HepG2 (cell line): ENCODE data around the gene PLA2G4D. TPM values are rescaled to one million over a fixed set of nuclear protein-coding genes. Genes with fewer than 3 reads are reported as not detected.

ENCODE experiments used
- ATAC-seq: fragments of 200-7000 bp; cut with Tn5 transposase; 3 replicates; pipeline ENCODE4 v1.9.1; 2020; ENCODE audit warnings: mild to moderate bottlenecking, moderate library complexity
- BruUV-seq: library from RNA; stranded (reverse); fragments of 400-500 nt; replicated peaks from 2 replicates; lab custom pipeline; 2021; lab: Mats Ljungman, UMichigan
- CTCF ChIA-PET: fragments of 300-600 bp; formaldehyde crosslinking; extraction: SDS; loops from one replicate; lab custom pipeline; 2021; ENCODE audit warnings: low total read pairs, inconsistent platforms, low intra/inter-chr PET ratio; lab: Yijun Ruan, JAX
- POLR2A ChIA-PET: fragments of 350-600 bp; sonication (Branson Sonifier 250); formaldehyde crosslinking; loops from one replicate; lab custom pipeline; 2020; ENCODE audit warnings: antibody characterized with exemption, inconsistent platforms; lab: Yijun Ruan, JAX
- DNase-seq: peaks from one replicate; pipeline ENCODE4 v3.0.0-alpha.2; 2015; ENCODE audit warnings: low spot score
- FAIRE-seq: peaks from 3 replicates; lab custom pipeline; 2011; peaks lifted over from hg19 to GRCh38; lab: Jason Lieb, UNC
- H2AFZ ChIP-seq: one replicate; pipeline ENCODE4 v1.6.1; 2011; ENCODE audit warnings: low read length, inconsistent platforms
- H3K27ac ChIP-seq: fragments of 300-600 bp; 3 replicates; pipeline ENCODE4 v1.8.0; 2011; ENCODE audit warnings: mixed run types, mild to moderate bottlenecking, mixed read lengths, low read length, inconsistent platforms; ENCODE audit not compliant: insufficient read depth; ENCODE audit errors: extremely low read length
- H3K27me3 ChIP-seq, 2 experiments: fragments of 200-600 bp in 1 of 2; 2 replicates in 1 of 2; 3 replicates in 1 of 2; pipeline versions ENCODE4 v1.6.0 to v1.8.0; 2011; ENCODE audit warnings: low read length in 2 of 2, mild to moderate bottlenecking in 2 of 2, moderate library complexity in 2 of 2, inconsistent platforms in 1 of 2; ENCODE audit not compliant: insufficient read depth in 2 of 2, control insufficient read depth in 1 of 2
- H3K36me3 ChIP-seq, 2 experiments: fragments of 200-600 bp in 1 of 2; replicated peaks in 1 of 2; 2 replicates in 1 of 2; 3 replicates in 1 of 2; pipeline versions ENCODE4 v1.5.1 to v1.8.0; 2011; ENCODE audit warnings: low read length in 2 of 2, inconsistent platforms in 1 of 2; ENCODE audit not compliant: insufficient read depth in 2 of 2, control insufficient read depth in 1 of 2
- H3K4me1 ChIP-seq: 2 replicates; pipeline ENCODE4 v1.5.1; 2012; ENCODE audit warnings: low read length, inconsistent platforms; ENCODE audit not compliant: insufficient read depth
- H3K4me2 ChIP-seq: 2 replicates; pipeline ENCODE4 v1.6.0; 2011; ENCODE audit warnings: low read depth, low read length, inconsistent platforms
- H3K4me3 ChIP-seq, 3 experiments: fragments of 200-600 bp in 1 of 3; sonication (generic), shearing (Covaris generic) in 1 of 3; replicated peaks in 1 of 3; 2 replicates each; pipeline ENCODE4 v1.5.1; 2011 to 2016; ENCODE audit warnings: low read length in 3 of 3, inconsistent platforms in 2 of 3, low read depth in 2 of 3, mild to moderate bottlenecking in 2 of 3, control low read depth in 1 of 3, mixed read lengths in 1 of 3; ENCODE audit not compliant: insufficient read depth in 1 of 3
- H3K79me2 ChIP-seq: one replicate; pipeline ENCODE4 v1.6.1; 2011; ENCODE audit warnings: low read length, inconsistent platforms; ENCODE audit not compliant: insufficient read depth
- H3K9ac ChIP-seq: 2 replicates; pipeline ENCODE4 v1.6.0; 2011; ENCODE audit warnings: mild to moderate bottlenecking, low read depth, low read length, inconsistent platforms; ENCODE audit not compliant: insufficient read depth
- H3K9me3 ChIP-seq: 2 replicates; pipeline ENCODE4 v1.5.1; 2012; ENCODE audit warnings: mild to moderate bottlenecking, low read length
- H4K20me1 ChIP-seq: 2 replicates; pipeline ENCODE4 v1.6.0; 2011; ENCODE audit warnings: inconsistent platforms, mild to moderate bottlenecking, low read length, moderate library complexity; ENCODE audit not compliant: insufficient read depth
- JUN ChIP-seq: sonication (generic); formaldehyde crosslinking; IDR thresholded peaks from 2 replicates; pipeline ENCODE4 v1.4.0; 2020; ENCODE audit warnings: mild to moderate bottlenecking, missing genetic modification reagents
- KDM6A ChIP-seq: IDR thresholded peaks from 2 replicates; pipeline ENCODE4 v1.6.1; 2016; ENCODE audit warnings: low read depth
- MIXL1 ChIP-seq: IDR thresholded peaks from 2 replicates; pipeline ENCODE4 v1.6.1; 2016
- MYC ChIP-seq: sonication (generic); formaldehyde crosslinking; IDR thresholded peaks from 2 replicates; pipeline ENCODE4 v1.9.0; 2021; ENCODE audit warnings: missing genetic modification reagents, borderline replicate concordance
- NCOA1 ChIP-seq: sonication (generic); formaldehyde crosslinking; IDR thresholded peaks from 2 replicates; pipeline ENCODE4 v1.9.0; 2021; ENCODE audit warnings: missing genetic modification reagents
- NFIC ChIP-seq: IDR thresholded peaks from 2 replicates; pipeline ENCODE4 v1.6.1; 2012; ENCODE audit warnings: mild to moderate bottlenecking, low read length, inconsistent platforms
- PRPF4 ChIP-seq: fragments of 200-400 bp; formaldehyde crosslinking; IDR thresholded peaks from 2 replicates; pipeline ENCODE4 v1.6.1; 2016; ENCODE audit warnings: low read length, low read depth; ENCODE audit not compliant: poor library complexity, severe bottlenecking
- RFX1 ChIP-seq: fragments of 450-650 bp; IDR thresholded peaks from 2 replicates; pipeline ENCODE4 v1.6.1; 2017
- SKI ChIP-seq: fragments of 450-650 bp; IDR thresholded peaks from one replicate; pipeline ENCODE4 v1.6.1; 2018; ENCODE audit warnings: mild to moderate bottlenecking; ENCODE audit not compliant: partially characterized antibody
- STAG1 ChIP-seq: sonication (generic); formaldehyde crosslinking; IDR thresholded peaks from 2 replicates; pipeline ENCODE4 v1.4.0; 2020; ENCODE audit warnings: missing genetic modification reagents
- TBX2 ChIP-seq: sonication (generic); formaldehyde crosslinking; IDR thresholded peaks from 2 replicates; pipeline ENCODE4 v1.5.0; 2020; ENCODE audit warnings: missing genetic modification reagents, mild to moderate bottlenecking, borderline replicate concordance
- TMF1 ChIP-seq: sonication (generic); formaldehyde crosslinking; IDR thresholded peaks from 2 replicates; pipeline ENCODE4 v1.8.1; 2022; ENCODE audit warnings: low read depth, missing genetic modification reagents
- ZBTB21 ChIP-seq: sonication (generic); formaldehyde crosslinking; IDR thresholded peaks from 2 replicates; pipeline ENCODE4 v1.4.0; 2020; ENCODE audit warnings: missing genetic modification reagents
- ZNF30 ChIP-seq: sonication (generic); formaldehyde crosslinking; IDR thresholded peaks from 2 replicates; pipeline ENCODE4 v1.5.0; 2020; ENCODE audit warnings: mild to moderate bottlenecking, missing genetic modification reagents
- ZNF34 ChIP-seq: sonication (generic); formaldehyde crosslinking; IDR thresholded peaks from 2 replicates; pipeline ENCODE4 v1.4.0; 2020; ENCODE audit warnings: mild to moderate bottlenecking, missing genetic modification reagents, borderline replicate concordance
- ZNF569 ChIP-seq: sonication (generic); formaldehyde crosslinking; IDR thresholded peaks from 2 replicates; pipeline ENCODE4 v1.5.0; 2020; ENCODE audit warnings: mild to moderate bottlenecking, missing genetic modification reagents, moderate library complexity, borderline replicate concordance
- ZNF605 ChIP-seq: sonication (generic); formaldehyde crosslinking; IDR thresholded peaks from 2 replicates; pipeline ENCODE4 v1.8.0; 2022; ENCODE audit warnings: mild to moderate bottlenecking, missing genetic modification reagents
- ZNF766 ChIP-seq: sonication (generic); formaldehyde crosslinking; IDR thresholded peaks from 2 replicates; pipeline ENCODE4 v1.5.0; 2020; ENCODE audit warnings: missing genetic modification reagents, borderline replicate concordance
- ZNF782 ChIP-seq: sonication (generic); formaldehyde crosslinking; IDR thresholded peaks from 2 replicates; pipeline ENCODE4 v1.4.0; 2020; ENCODE audit warnings: missing genetic modification reagents, mild to moderate bottlenecking, borderline replicate concordance
- WGBS: methylation state at CpG from one replicate; pipeline ENCODE4 v1.1.6; 2017; ENCODE audit warnings: low lambda C conversion rate; 5-methylcytosine and 5-hydroxymethylcytosine counted together
- in situ Hi-C: cut with HindIII; loops from 2 replicates; pipeline ENCODE4 v1.10.0; 2017; ENCODE audit warnings: low pct_unique_long_range_greater_than_20kb; ENCODE audit not compliant: extremely low pct_ligation_motif_present
- intact Hi-C: fragments of 100-400 bp; cut with micrococcal nuclease; formaldehyde crosslinking; loops from one replicate; pipeline ENCODE4 v1.10.0; 2022; ENCODE audit not compliant: unreplicated experiment
- polyA plus RNA-seq, 8 experiments: library from polyadenylated mRNA; depleted of rRNA in 3 of 8; stranded (reverse) in 7 of 8; unstranded in 1 of 8; fragments of >200 nt; fragmentation: Illumina TruSeq in 4 of 8; extraction: Trizol in 4 of 8; gene quantifications; 2 replicates each; pipeline versions ENCODE4 v1.2.1 to v1.2.3, GENCODE V29; 2011 to 2016; ENCODE audit warnings: low read depth in 4 of 8, missing spikeins in 1 of 8, mixed read lengths in 1 of 8; ENCODE audit not compliant: insufficient read depth in 1 of 8
- total RNA-seq, 5 experiments: library from RNA; depleted of rRNA; stranded (reverse); fragments of >200 nt; fragmentation: Illumina TruSeq; extraction: Trizol; gene quantifications; 2 replicates each; pipeline ENCODE4 v1.2.3, GENCODE V29; 2016; ENCODE audit warnings: low read depth in 1 of 5
- TF ChIP-seq, protein P1 (sequence below): sonication (generic); formaldehyde crosslinking; IDR thresholded peaks from 2 replicates; pipeline ENCODE4 v1.4.0; 2020; ENCODE audit warnings: missing genetic modification reagents

The PLA2G4D gene
- total and polyA plus RNA-seq, 2 of the 13 experiments (the other 11 are each of a cell fraction or from before 2014, with no cell fraction given), result 0.04 to 0.21 TPM

- no peak for TF ChIP-seq KDM6A (CRISPR knock-in tag)
Observed at GRCh38 chr15:42080186-42080918, 14.0 kb downstream of the PLA2G4D start (continued).

- H3K27ac ChIP-seq, result no peak overlapping the region
- peaks cover 1 to 33% of the 10 kb centered on the region in 2 experiments; a peak in 4 of 5 replicates for H3K27me3 ChIP-seq
- H3K36me3 ChIP-seq, result no peaks in the 10 kb centered on the region
- in situ Hi-C loops, result no loop called here
- H3K4me2 ChIP-seq, result peak overlapping the region; percentile 26; the same call in 1 of the 2 replicates
- no TSS peak for BruUV-seq
- no peaks in the 10 kb centered on the region for H3K79me2 ChIP-seq
- ATAC-seq (0 out of 3 replicates have a peak, but pooled peaks have one; percentile 14), FAIRE-seq (no peak), DNase-seq (no peak)
- peak overlapping the region in 1 of 3 experiments; percentile 36; a peak in 1 of 6 replicates for H3K4me3 ChIP-seq
- intact Hi-C loops, result no loop called here
- CTCF ChIA-PET, result no interaction called here
- no peak overlapping the region for H3K9ac ChIP-seq
- no peaks in the 10 kb centered on the region for H3K9me3 ChIP-seq
- H4K20me1 ChIP-seq, result no peaks in the 10 kb centered on the region
- peaks cover 7% of the 10 kb centered on the region; the same call in 1 of the 2 replicates for H3K4me1 ChIP-seq
- H2AFZ ChIP-seq, result no peak overlapping the region
- WGBS, result 62% methylated on average over 20 of the region's 31 CpGs
- POLR2A ChIA-PET, result no interaction called here
- TF ChIP-seq STAG1 (CRISPR knock-in tag), result peak; percentile 28
- no peak for TF ChIP-seq SKI
- no peak for TF ChIP-seq PRPF4
- TF ChIP-seq TBX2 (CRISPR knock-in tag), result no peak
- TF ChIP-seq ZNF782 (CRISPR knock-in tag), result no peak
- TF ChIP-seq MYC (CRISPR knock-in tag), result no peak; the same call in 1 of the 2 replicates
- TF ChIP-seq JUN (CRISPR knock-in tag), result 0 out of 2 replicates have a peak, but pooled peaks have one; percentile 22
- TF ChIP-seq ZNF569 (CRISPR knock-in tag), result no peak
- TF ChIP-seq ZNF34, result no peak
- no peak for TF ChIP-seq NFIC
- no peak for TF ChIP-seq ZBTB21 (CRISPR knock-in tag)
- TF ChIP-seq, protein P1, sequence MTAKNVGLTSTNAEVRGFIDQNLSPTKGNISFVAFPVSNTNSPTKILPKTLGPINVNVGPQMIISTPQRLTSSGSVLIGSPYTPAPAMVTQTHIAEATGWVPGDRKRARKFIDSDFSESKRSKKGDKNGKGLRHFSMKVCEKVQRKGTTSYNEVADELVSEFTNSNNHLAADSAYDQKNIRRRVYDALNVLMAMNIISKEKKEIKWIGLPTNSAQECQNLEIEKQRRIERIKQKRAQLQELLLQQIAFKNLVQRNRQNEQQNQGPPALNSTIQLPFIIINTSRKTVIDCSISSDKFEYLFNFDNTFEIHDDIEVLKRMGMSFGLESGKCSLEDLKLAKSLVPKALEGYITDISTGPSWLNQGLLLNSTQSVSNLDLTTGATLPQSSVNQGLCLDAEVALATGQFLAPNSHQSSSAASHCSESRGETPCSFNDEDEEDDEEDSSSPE (CRISPR knock-in tag), result no peak
- no peak for TF ChIP-seq NCOA1 (CRISPR knock-in tag)
- no peak for TF ChIP-seq ZNF30 (CRISPR knock-in tag)
- TF ChIP-seq MIXL1 (CRISPR knock-in tag), result no peak
- TF ChIP-seq ZNF766, result no peak
- no peak for TF ChIP-seq RFX1
- no peak for TF ChIP-seq ZNF605 (CRISPR knock-in tag)
- TF ChIP-seq TMF1 (CRISPR knock-in tag), result no peak
Observed at GRCh38 chr15:42079401-42079908, 14.9 kb downstream of the PLA2G4D start.
